ENCODE measurements around the gene PPP2R3B.

The PPP2R3B gene

GRCh38 chrX:362351-362750, 24.4 kb downstream of the PPP2R3B start:
- peaks cover 20 to 39% (median 39%) of the 10 kb centered on the region in 3 donors for H3K36me3 ChIP-seq
- H3K4me1 ChIP-seq: no peaks in the 10 kb centered on the region
- H3K27me3 ChIP-seq: no peaks in the 10 kb centered on the region
- intact Hi-C loops (cut with DNase I; ENCODE audit: low total_unique reads): no loop called here
- DNase-seq: peak in 1 of 2 donors; percentile 39
- peaks cover 0 to 22% (median 19%) of the 10 kb centered on the region in 3 donors for H3K9me3 ChIP-seq
- no peak overlapping the region for H3K4me3 ChIP-seq
- TF ChIP-seq CTCF (IDR thresholded peaks at IDR 0.05): no peak
- H3K27ac ChIP-seq: no peak overlapping the region

- Histone ChIP-seq H3K36me3 (peaks cover 20 to 39% (median 39%) of the 10 kb centered on the region in 3 donors), H3K27me3 (no peaks in the 10 kb centered on the region), H3K4me1 (no peaks in the 10 kb centered on the region), H3K4me3 (no peak overlapping the region), H3K9me3 (peaks cover 0 to 22% (median 19%) of the 10 kb centered on the region in 3 donors), H3K27ac (no peak overlapping the region)
- DNase-seq: peak in 1 of 2 donors; percentile 47
- intact Hi-C loops (cut with DNase I; ENCODE audit: low total_unique reads): no loop called here
- no peak for TF ChIP-seq CTCF (IDR thresholded peaks at IDR 0.05)
These were observed 25.2 kb downstream of the PPP2R3B start for GRCh38 chrX:361231-362145.

GRCh38 chrX:360496-361150, 26.1 kb downstream of the PPP2R3B start:
- Histone ChIP-seq H3K4me1 (no peaks in the 10 kb centered on the region), H3K27me3 (no peaks in the 10 kb centered on the region), H3K27ac (no peak overlapping the region), H3K36me3 (peaks cover 20 to 45% (median 39%) of the 10 kb centered on the region in 3 donors), H3K9me3 (peaks cover 0 to 22% (median 19%) of the 10 kb centered on the region in 3 donors), H3K4me3 (no peak overlapping the region)
- no peak for TF ChIP-seq CTCF (IDR thresholded peaks at IDR 0.05)
- intact Hi-C loops (cut with DNase I; ENCODE audit: low total_unique reads): no loop called here
- DNase-seq: peak in 1 of 2 donors; percentile 51

- no peak for TF ChIP-seq CTCF (IDR thresholded peaks at IDR 0.05)
- H3K36me3 ChIP-seq: peaks cover 20 to 47% (median 39%) of the 10 kb centered on the region in 3 donors
- intact Hi-C loops (cut with DNase I; ENCODE audit: low total_unique reads): no loop called here
- H3K9me3 ChIP-seq: peaks cover 0 to 22% (median 19%) of the 10 kb centered on the region in 3 donors
- no peak overlapping the region for H3K27ac ChIP-seq
- no peaks in the 10 kb centered on the region for H3K4me1 ChIP-seq
- H3K27me3 ChIP-seq: no peaks in the 10 kb centered on the region
- DNase-seq: peak in 1 of 2 donors; percentile 46
- no peak overlapping the region for H3K4me3 ChIP-seq
These were observed 28.0 kb downstream of the PPP2R3B start for GRCh38 chrX:358651-359143.

GRCh38 chrX:357693-358471, 28.8 kb downstream of the PPP2R3B start:
- Histone ChIP-seq H3K27me3 (no peaks in the 10 kb centered on the region), H3K9me3 (peaks cover 0 to 22% (median 19%) of the 10 kb centered on the region in 3 donors), H3K36me3 (peaks cover 20 to 47% (median 39%) of the 10 kb centered on the region in 3 donors), H3K4me1 (no peaks in the 10 kb centered on the region), H3K4me3 (no peak overlapping the region), H3K27ac (no peak overlapping the region)
- peak in 1 of 2 donors; percentile 48 for DNase-seq
- TF ChIP-seq CTCF (IDR thresholded peaks at IDR 0.05): no peak
- intact Hi-C loops (cut with DNase I; ENCODE audit: low total_unique reads): no loop called here

Measured in tibial artery (tissue), 4 donors.